K562 (cell line): Measurements from ENCODE around the gene CACNA1C. TPM values are rescaled to one million over a fixed set of nuclear protein-coding genes. Genes with fewer than 3 reads are reported as not detected.

Experiments used
- ATAC-seq: fragments of 200-7000 bp; cut with Tn5 transposase; 3 replicates; pipeline ENCODE4 v1.9.1; 2020; ENCODE audit warnings: moderate library complexity
- BruUV-seq: library from RNA; stranded (reverse); fragments of 400-500 nt; replicated peaks from 2 replicates; lab custom pipeline; 2021; lab: Mats Ljungman, UMichigan
- CTCF ChIA-PET: fragments of 300-600 bp; formaldehyde crosslinking; extraction: SDS; loops from one replicate; lab custom pipeline; 2021; ENCODE audit warnings: low intra/inter-chr PET ratio; lab: Yijun Ruan, JAX
- POLR2A ChIA-PET: fragments of 300-600, 350-650 bp; sonication (Branson Sonifier 250); formaldehyde crosslinking; extraction: SDS; loops from one replicate; lab custom pipeline; 2021; ENCODE audit warnings: antibody characterized with exemption, inconsistent platforms; lab: Yijun Ruan, JAX
- DNase-seq, 4 experiments: peaks; one replicate each; pipeline versions ENCODE4 v3.0.0 to v3.0.0-alpha.2; 2011 to 2018; ENCODE audit warnings: low spot score in 3 of 4, mixed read lengths in 3 of 4; ENCODE audit errors: extremely low read depth in 1 of 4
- FAIRE-seq: peaks from 2 replicates; lab custom pipeline; 2011; peaks lifted over from hg19 to GRCh38; lab: Jason Lieb, UNC
- H2AFZ ChIP-seq: 2 replicates; pipeline ENCODE4 v1.6.0; 2011; ENCODE audit warnings: low read depth, low read length, control low read depth, inconsistent platforms
- H3K27ac ChIP-seq: fragments of 200-600 bp; 3 replicates; pipeline ENCODE4 v1.8.0; 2011; ENCODE audit warnings: low read depth, mild to moderate bottlenecking, control low read depth, inconsistent platforms, low read length, moderate library complexity, mixed read lengths; ENCODE audit errors: extremely low read depth
- H3K27me3 ChIP-seq, 2 experiments: fragments of 300-600 bp in 1 of 2; 2 replicates in 1 of 2; 3 replicates in 1 of 2; pipeline versions ENCODE4 v1.6.0 to v1.8.0; 2011; ENCODE audit warnings: inconsistent platforms in 2 of 2, low read length in 2 of 2, mild to moderate bottlenecking in 1 of 2, mixed read lengths in 1 of 2, moderate library complexity in 1 of 2; ENCODE audit not compliant: control insufficient read depth in 2 of 2, insufficient read depth in 2 of 2
- H3K36me3 ChIP-seq: fragments of 300-600 bp; 3 replicates; pipeline ENCODE4 v1.8.0; 2011; ENCODE audit warnings: mild to moderate bottlenecking, low read length, inconsistent platforms; ENCODE audit not compliant: control insufficient read depth, insufficient read depth
- H3K4me1 ChIP-seq, 2 experiments: fragments of 200-600 bp in 1 of 2; replicated peaks in 1 of 2; 2 replicates in 1 of 2; 3 replicates in 1 of 2; pipeline versions ENCODE4 v1.5.1 to v1.8.0; 2011; ENCODE audit warnings: inconsistent platforms in 2 of 2, low read length in 2 of 2, mild to moderate bottlenecking in 1 of 2, mixed read lengths in 1 of 2, moderate library complexity in 1 of 2; ENCODE audit not compliant: control insufficient read depth in 2 of 2, insufficient read depth in 2 of 2
- H3K4me2 ChIP-seq: 2 replicates; pipeline ENCODE4 v1.6.1; 2011; ENCODE audit warnings: low read length, control low read depth, inconsistent platforms, mixed read lengths; ENCODE audit not compliant: insufficient read depth
- H3K4me3 ChIP-seq: fragments of 200-600 bp; sonication (generic), shearing (Covaris generic); 2 replicates; pipeline ENCODE4 v1.5.1; 2016; ENCODE audit warnings: control low read depth, inconsistent platforms
- H3K79me2 ChIP-seq: fragments of 200-600 bp; 3 replicates; pipeline ENCODE4 v1.8.0; 2011; ENCODE audit warnings: low read length, inconsistent platforms; ENCODE audit not compliant: control insufficient read depth, insufficient read depth
- H3K9ac ChIP-seq, 2 experiments: 2 replicates each; pipeline versions ENCODE4 v1.6.0 to v1.6.1; 2011; ENCODE audit warnings: low read depth in 2 of 2, low read length in 2 of 2, control low read depth in 1 of 2, inconsistent platforms in 1 of 2, mild to moderate bottlenecking in 1 of 2, mixed read lengths in 1 of 2; ENCODE audit not compliant: insufficient read depth in 1 of 2
- H3K9me1 ChIP-seq: one replicate; pipeline ENCODE4 v1.6.0; 2011; ENCODE audit warnings: inconsistent platforms, mild to moderate bottlenecking, low read length, moderate library complexity; ENCODE audit not compliant: control insufficient read depth, insufficient read depth
- H3K9me3 ChIP-seq: replicated peaks from 2 replicates; pipeline ENCODE4 v1.5.1; 2011; ENCODE audit warnings: low read depth, low read length, inconsistent platforms; ENCODE audit not compliant: control insufficient read depth, insufficient read depth
- H4K20me1 ChIP-seq: replicated peaks from 2 replicates; pipeline ENCODE4 v1.6.1; 2011; ENCODE audit warnings: low read length, inconsistent platforms, mixed read lengths; ENCODE audit not compliant: control insufficient read depth, insufficient read depth
- CBFA2T2 ChIP-seq: fragments of 450-650 bp; conservative IDR thresholded peaks from 2 replicates; pipeline ENCODE4 v1.6.1; 2017; ENCODE audit warnings: mild to moderate bottlenecking
- CHD4 ChIP-seq: fragments of 200-600 bp; sonication (generic); IDR thresholded peaks from 3 replicates; pipeline ENCODE4 v1.6.1; 2012; ENCODE audit warnings: low read depth, mild to moderate bottlenecking, mixed read lengths, low read length, inconsistent platforms; ENCODE audit not compliant: insufficient read depth, insufficient replicate concordance, poor library complexity, severe bottlenecking
- ETV1 ChIP-seq: fragments of 450-650 bp; conservative IDR thresholded peaks from 2 replicates; pipeline ENCODE4 v1.6.1; 2016; ENCODE audit warnings: missing genetic modification characterization, control low read depth, low read depth, missing compliant biosample characterization
- GATAD2A ChIP-seq: fragments of 450-650 bp; IDR thresholded peaks from 2 replicates; pipeline ENCODE4 v1.6.1; 2017
- MTA3 ChIP-seq: fragments of 450-650 bp; formaldehyde crosslinking; IDR thresholded peaks from 2 replicates; pipeline ENCODE4 v1.6.1; 2017; ENCODE audit warnings: mild to moderate bottlenecking, borderline replicate concordance
- NFIC ChIP-seq: fragments of 450-650 bp; IDR thresholded peaks from 2 replicates; pipeline ENCODE4 v1.6.1; 2017; ENCODE audit warnings: mild to moderate bottlenecking, inconsistent platforms
- NFRKB ChIP-seq: fragments of 450-650 bp; IDR thresholded peaks from 2 replicates; pipeline ENCODE4 v1.6.1; 2016; ENCODE audit warnings: low read depth
- SAFB2 ChIP-seq: fragments of 200-400 bp; formaldehyde crosslinking; IDR thresholded peaks from 2 replicates; pipeline ENCODE4 v1.6.1; 2018; ENCODE audit warnings: borderline replicate concordance, low read length, low read depth, moderate library complexity; ENCODE audit not compliant: severe bottlenecking
- TAF7 ChIP-seq: fragments of 450-650 bp; IDR thresholded peaks from 2 replicates; pipeline ENCODE4 v1.6.1; 2016; ENCODE audit warnings: missing genetic modification characterization, missing compliant biosample characterization
- ZEB2 ChIP-seq: fragments of 450-650 bp; IDR thresholded peaks from 2 replicates; pipeline ENCODE4 v1.6.1; 2016
- ZNF140 ChIP-seq: fragments of 250-450 bp; sonication (Bioruptor Pico); IDR thresholded peaks from 2 replicates; pipeline ENCODE4 v1.8.0; 2021; ENCODE audit warnings: moderate library complexity, mild to moderate bottlenecking, inconsistent platforms
- ZNF551 ChIP-seq: fragments of 250-450 bp; sonication (Bioruptor Pico); IDR thresholded peaks from 2 replicates; pipeline ENCODE4 v1.5.0; 2021; ENCODE audit warnings: mild to moderate bottlenecking, moderate library complexity
- WGBS: fragments of 100-300 bp; shearing (Covaris generic); methylation state at CpG from one replicate; pipeline ENCODE4 v1.1.6; 2016; ENCODE audit warnings: low coverage, mixed read lengths; ENCODE audit not compliant: insufficient coverage; ENCODE audit errors: missing lambda C conversion rate; 5-methylcytosine and 5-hydroxymethylcytosine counted together
- in situ Hi-C: fragments of 300-500 bp; cut with MboI; formaldehyde crosslinking; loops from 4 replicates; pipeline ENCODE4 v1.15.0; 2018; ENCODE audit warnings: inconsistent platforms, mixed read lengths
- intact Hi-C: fragments of 100-400 bp; cut with micrococcal nuclease; formaldehyde crosslinking; loops from 2 replicates; pipeline ENCODE4 v1.14.2; 2022
- polyA plus RNA-seq, 8 experiments: library from polyadenylated mRNA; depleted of rRNA in 4 of 8; stranded (reverse) in 5 of 8; unstranded in 3 of 8; fragments of >200 nt; fragmentation: Nextera tagmentation in 2 of 8; fragmentation: Illumina TruSeq in 1 of 8; extraction: Ambion mirVana in 2 of 8; extraction: Trizol in 1 of 8; gene quantifications; 2 replicates each; pipeline versions ENCODE4 v1.2.1 to v1.2.3, GENCODE V29; 2011 to 2014; ENCODE audit warnings: inconsistent platforms in 1 of 8, missing spikeins in 1 of 8
- total RNA-seq, 7 experiments: library from RNA; depleted of rRNA in 6 of 7; stranded (reverse); fragments of >200 nt in 6 of 7; fragmentation: Illumina TruSeq in 2 of 7; extraction: Trizol in 2 of 7; gene quantifications; 2 replicates each; pipeline versions ENCODE4 v1.2.1 to v1.2.3, GENCODE V29; 2011 to 2021; ENCODE audit warnings: low replicate concordance in 1 of 7
- TF ChIP-seq, protein P1 (sequence below): fragments of 250-450 bp; sonication (Bioruptor Pico); IDR thresholded peaks from 2 replicates; pipeline ENCODE4 v1.5.0; 2022; ENCODE audit warnings: mild to moderate bottlenecking
- TF ChIP-seq, protein P2 (sequence below): fragments of 250-450 bp; sonication (Bioruptor Pico); IDR thresholded peaks from 2 replicates; pipeline ENCODE4 v1.8.0; 2022; ENCODE audit warnings: inconsistent platforms, mild to moderate bottlenecking, moderate library complexity, borderline replicate concordance
- TF ChIP-seq, protein P3 (sequence below): fragments of 250-450 bp; sonication (Bioruptor Pico); IDR thresholded peaks from 2 replicates; pipeline ENCODE4 v1.5.0; 2021; ENCODE audit warnings: mild to moderate bottlenecking, moderate library complexity
- TF ChIP-seq, protein P4 (sequence below): sonication (generic); IDR thresholded peaks from 2 replicates; pipeline ENCODE4 v1.6.1; 2016

Gene CACNA1C
- total and polyA plus RNA-seq, 9 of the 15 experiments (the other 6 are each of a cell fraction or from before 2014, with no cell fraction given): not detected

DNA sequence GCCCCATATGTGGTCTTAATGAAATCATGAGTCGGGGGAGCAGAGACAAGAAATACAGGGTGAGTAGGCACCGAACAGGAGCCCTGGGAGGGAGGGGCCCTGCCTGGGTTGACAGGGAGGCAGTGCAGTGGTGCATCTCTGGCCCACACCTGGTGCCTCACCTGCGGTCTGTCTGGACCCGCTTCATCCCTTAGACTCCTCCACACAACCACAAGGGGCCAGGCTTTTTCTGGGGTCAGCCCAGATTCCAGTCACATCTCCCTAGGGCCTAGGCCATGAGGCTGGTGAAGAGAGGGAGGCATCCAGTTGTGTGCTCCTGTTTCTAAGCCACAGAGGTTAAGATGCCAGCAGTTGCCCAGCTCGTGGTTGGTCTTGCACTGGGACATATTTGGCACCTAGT, 398.7 kb downstream of the CACNA1C start:
- POLR2A ChIA-PET: no interaction called here
- H4K20me1 ChIP-seq: no peaks in the 10 kb centered on the region
- DNase-seq (no peak), FAIRE-seq (no peak), ATAC-seq (no peak)
- no peaks in the 10 kb centered on the region for H3K9me3 ChIP-seq
- intact Hi-C loops (no loop called here), in situ Hi-C loops (no loop called here)
- H3K4me3 ChIP-seq: no peak overlapping the region
- no peaks in the 10 kb centered on the region for H3K9me1 ChIP-seq
- BruUV-seq: no TSS peak
- H3K4me2 ChIP-seq: no peak overlapping the region
- H3K4me1 ChIP-seq: no peaks in the 10 kb centered on the region
- no peaks in the 10 kb centered on the region for H3K79me2 ChIP-seq
- no peak overlapping the region for H3K27ac ChIP-seq
- no peaks in the 10 kb centered on the region for H3K36me3 ChIP-seq
- CTCF ChIA-PET: no interaction called here
- no peak overlapping the region for H2AFZ ChIP-seq
- H3K9ac ChIP-seq: no peak overlapping the region
- peaks cover 0 to 22% of the 10 kb centered on the region in 2 experiments; a peak in 1 of 5 replicates for H3K27me3 ChIP-seq
- WGBS: 0% methylated on average over 4 of the region's 5 CpGs
- TF ChIP-seq ZNF140 (no peak), TAF7 (tag) (no peak), NFRKB (no peak), MTA3 (no peak), NFIC (no peak), GATAD2A (no peak), CBFA2T2 (no peak), ZNF551 (CRISPR knock-in tag) (no peak), CHD4 (no peak), SAFB2 (no peak), ETV1 (no peak), ZEB2 (no peak)
- TF ChIP-seq, protein P1, sequence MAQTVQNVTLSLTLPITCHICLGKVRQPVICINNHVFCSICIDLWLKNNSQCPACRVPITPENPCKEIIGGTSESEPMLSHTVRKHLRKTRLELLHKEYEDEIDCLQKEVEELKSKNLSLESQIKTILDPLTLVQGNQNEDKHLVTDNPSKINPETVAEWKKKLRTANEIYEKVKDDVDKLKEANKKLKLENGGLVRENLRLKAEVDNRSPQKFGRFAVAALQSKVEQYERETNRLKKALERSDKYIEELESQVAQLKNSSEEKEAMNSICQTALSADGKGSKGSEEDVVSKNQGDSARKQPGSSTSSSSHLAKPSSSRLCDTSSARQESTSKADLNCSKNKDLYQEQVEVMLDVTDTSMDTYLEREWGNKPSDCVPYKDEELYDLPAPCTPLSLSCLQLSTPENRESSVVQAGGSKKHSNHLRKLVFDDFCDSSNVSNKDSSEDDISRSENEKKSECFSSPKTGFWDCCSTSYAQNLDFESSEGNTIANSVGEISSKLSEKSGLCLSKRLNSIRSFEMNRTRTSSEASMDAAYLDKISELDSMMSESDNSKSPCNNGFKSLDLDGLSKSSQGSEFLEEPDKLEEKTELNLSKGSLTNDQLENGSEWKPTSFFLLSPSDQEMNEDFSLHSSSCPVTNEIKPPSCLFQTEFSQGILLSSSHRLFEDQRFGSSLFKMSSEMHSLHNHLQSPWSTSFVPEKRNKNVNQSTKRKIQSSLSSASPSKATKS: no peak
- TF ChIP-seq, protein P2, sequence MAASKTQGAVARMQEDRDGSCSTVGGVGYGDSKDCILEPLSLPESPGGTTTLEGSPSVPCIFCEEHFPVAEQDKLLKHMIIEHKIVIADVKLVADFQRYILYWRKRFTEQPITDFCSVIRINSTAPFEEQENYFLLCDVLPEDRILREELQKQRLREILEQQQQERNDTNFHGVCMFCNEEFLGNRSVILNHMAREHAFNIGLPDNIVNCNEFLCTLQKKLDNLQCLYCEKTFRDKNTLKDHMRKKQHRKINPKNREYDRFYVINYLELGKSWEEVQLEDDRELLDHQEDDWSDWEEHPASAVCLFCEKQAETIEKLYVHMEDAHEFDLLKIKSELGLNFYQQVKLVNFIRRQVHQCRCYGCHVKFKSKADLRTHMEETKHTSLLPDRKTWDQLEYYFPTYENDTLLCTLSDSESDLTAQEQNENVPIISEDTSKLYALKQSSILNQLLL (CRISPR knock-in tag): no peak
- TF ChIP-seq, protein P3, sequence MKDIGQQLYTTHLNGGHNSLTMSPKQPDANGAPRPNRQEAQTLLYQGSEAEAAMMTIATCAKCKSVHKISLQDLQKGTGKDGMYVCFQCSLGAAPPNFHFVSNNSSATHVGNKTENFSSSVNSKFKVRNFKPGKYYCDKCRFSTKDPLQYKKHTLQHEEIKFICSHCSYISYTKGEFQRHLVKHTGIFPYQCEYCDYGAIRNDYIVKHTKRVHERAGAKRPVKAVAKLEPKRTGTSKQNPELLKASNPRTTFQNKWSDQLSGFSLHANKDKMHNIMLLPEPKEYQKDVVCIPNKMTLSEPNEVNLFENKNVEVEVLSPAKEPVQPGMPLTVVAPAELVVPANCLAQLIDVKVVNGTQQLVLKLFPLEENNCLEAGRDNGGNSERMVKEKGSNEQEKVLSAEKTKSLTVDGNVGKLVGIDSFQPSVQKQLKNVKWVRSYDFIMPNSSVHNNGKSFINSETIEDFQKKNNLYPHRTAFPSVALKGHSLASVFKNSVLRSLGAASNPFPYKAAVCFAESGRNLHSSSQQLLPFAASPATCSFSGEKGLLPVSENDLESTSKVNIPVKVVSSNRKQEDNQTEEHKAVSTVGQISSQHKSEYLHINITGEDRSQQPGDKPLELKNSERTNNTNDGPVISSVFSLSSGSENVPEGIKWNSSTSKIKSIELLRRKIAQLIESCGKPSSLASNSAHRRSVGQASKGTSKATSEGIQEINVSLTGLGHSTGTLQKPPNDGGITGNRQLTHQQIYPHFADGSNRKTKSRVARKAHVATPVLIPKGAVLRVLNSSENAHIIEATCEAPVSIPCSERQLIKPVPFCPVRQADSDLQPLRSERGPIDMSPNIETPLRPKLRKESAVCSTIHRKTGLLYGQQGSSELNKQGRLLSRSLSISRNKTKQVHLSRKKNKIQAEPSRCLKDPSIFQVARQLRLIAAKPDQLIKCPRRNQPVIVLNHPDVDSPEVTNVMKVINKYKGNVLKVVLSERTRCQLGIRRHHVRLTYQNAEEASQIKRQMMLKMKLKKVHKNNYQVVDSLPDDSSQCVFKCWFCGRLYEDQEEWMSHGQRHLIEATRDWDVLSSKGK (CRISPR knock-in tag): no peak
- TF ChIP-seq, protein P4, sequence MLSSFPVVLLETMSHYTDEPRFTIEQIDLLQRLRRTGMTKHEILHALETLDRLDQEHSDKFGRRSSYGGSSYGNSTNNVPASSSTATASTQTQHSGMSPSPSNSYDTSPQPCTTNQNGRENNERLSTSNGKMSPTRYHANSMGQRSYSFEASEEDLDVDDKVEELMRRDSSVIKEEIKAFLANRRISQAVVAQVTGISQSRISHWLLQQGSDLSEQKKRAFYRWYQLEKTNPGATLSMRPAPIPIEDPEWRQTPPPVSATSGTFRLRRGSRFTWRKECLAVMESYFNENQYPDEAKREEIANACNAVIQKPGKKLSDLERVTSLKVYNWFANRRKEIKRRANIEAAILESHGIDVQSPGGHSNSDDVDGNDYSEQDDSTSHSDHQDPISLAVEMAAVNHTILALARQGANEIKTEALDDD: no peak
